GM12874 (cell line): Measurements from ENCODE around the gene CDKN2AIPNL.

Source experiments
- CTCF ChIP-seq: IDR thresholded peaks from 2 replicates; pipeline ENCODE4 v1.5.1; 2011; ENCODE audit warnings: low read depth, mild to moderate bottlenecking, control low read depth, low read length, moderate library complexity; ENCODE audit not compliant: insufficient read depth

Gene CDKN2AIPNL

GRCh38 chr5:134370871-134371833, 40.5 kb downstream of the CDKN2AIPNL start, which contains the start of gene UBE2B:
UBE2B (plus strand) TSS chr5:134371569; CDS start chr5:134371596, 27 bp downstream.
- TF ChIP-seq CTCF: no peak

DNA sequence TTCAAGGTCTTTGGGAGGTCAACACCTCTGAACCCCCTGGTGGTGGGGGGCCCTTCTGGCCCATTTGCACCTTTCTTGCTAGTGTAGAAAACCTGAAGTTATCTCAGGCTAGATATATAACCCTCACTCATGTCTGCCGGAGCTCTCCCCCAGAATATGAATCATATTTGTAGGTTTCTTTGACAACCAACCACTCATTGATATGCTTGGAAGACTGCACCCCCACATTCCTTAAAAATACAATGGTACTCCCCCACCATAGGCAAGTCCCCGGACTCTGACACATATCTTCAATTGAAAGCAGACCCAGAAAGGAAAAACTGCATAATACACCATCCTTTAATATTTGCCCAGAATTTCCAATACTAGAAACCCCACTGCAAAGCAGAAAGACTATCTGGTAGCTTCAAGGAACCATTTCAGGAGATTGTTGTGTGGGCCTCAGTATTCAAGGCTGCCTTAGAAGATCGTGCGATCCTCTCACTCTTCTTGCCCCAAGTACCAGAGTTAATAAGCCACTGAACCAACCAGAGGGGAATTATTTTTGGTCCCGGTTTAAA, 41.3 kb downstream of the CDKN2AIPNL start:
- TF ChIP-seq CTCF: no peak

DNA sequence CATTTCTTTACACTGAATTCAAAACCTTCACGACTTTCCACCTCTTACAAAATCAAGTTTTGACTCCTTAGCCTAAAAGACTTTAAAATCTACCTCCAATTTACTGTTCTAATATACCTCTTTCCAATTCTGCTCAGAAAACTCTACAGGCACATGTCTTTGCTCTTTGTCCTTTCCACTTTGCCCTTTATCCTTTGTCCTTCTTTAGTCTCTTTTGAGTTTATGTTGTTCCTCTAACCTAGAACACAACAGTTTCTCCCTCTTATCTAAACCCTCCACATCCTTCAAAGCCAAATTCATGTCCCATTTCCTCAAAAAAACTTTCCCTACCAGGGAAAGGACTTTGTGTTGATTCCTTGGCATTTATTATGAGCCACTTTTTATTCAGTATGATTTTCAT, 46.1 kb downstream of the CDKN2AIPNL start:
- TF ChIP-seq CTCF: no peak

DNA sequence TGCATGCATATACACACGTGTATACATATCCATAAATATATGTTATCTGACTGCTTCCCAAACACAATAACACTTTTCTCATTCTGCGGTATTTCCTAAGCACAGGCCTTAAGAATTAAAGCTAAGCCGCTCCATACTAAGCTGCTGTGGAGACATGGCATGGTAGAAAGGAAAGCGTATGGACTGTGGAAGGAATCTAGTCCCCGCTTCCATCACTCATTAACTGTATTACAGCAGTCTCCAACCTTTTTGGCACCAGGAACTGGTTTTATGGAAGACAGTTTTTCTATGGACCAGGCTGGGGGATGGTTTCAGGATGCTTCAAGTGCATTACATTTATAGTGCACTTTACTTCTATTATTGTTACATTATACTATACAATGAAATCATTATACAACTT, 56.0 kb downstream of the CDKN2AIPNL start:
- TF ChIP-seq CTCF: no peak
